Sigmoid colon (tissue), 3 donors: ENCODE measurements around the gene FOXD2.

Experiments used
- CTCF ChIP-seq, 4 experiments: fragments of 450-650 bp in 3 of 4; fragments of 200-600 bp in 1 of 4; IDR thresholded peaks; one replicate each; pipeline ENCODE4 v1.5.1; 2016 to 2019; ENCODE audit warnings: antibody characterized with exemption in 4 of 4, mild to moderate bottlenecking in 3 of 4, moderate library complexity in 2 of 4
- POLR2A ChIP-seq, 2 donors: fragments of 450-650 bp; IDR thresholded peaks; one replicate each; pipeline ENCODE4 v1.6.1; 2016; ENCODE audit warnings: antibody characterized with exemption in 2 of 2, mild to moderate bottlenecking in 2 of 2, moderate library complexity in 2 of 2

GRCh38 chr1:47478090-47478489 is 40.2 kb downstream of the FOXD2 start:
- TF ChIP-seq CTCF (IDR thresholded peaks at IDR 0.05) (no peak), POLR2A (IDR thresholded peaks at IDR 0.05) (no peak)
